CD14-positive monocyte (primary cell): ENCODE measurements around the gene BCL2A1. TPM values are rescaled to one million over a fixed set of nuclear protein-coding genes. Genes with fewer than 3 reads are reported as not detected.

ENCODE experiments used
- DNase-seq, 3 donors: peaks; one replicate each; pipeline ENCODE4 v3.0.0-alpha.2; 2011 to 2022
- H2AFZ ChIP-seq: 2 replicates; pipeline ENCODE4 v1.6.0; 2012; ENCODE audit warnings: mild to moderate bottlenecking, low read depth, low read length, inconsistent platforms; ENCODE audit not compliant: insufficient read depth, poor library complexity, severe bottlenecking
- H3K27ac ChIP-seq, 2 donors: 1 replicate in 1 of 2; 2 replicates in 1 of 2; pipeline ENCODE4 v1.5.1; 2012 to 2013; ENCODE audit warnings: low read length in 2 of 2, control low read depth in 1 of 2, inconsistent platforms in 1 of 2, low read depth in 1 of 2, mild to moderate bottlenecking in 1 of 2
- H3K27me3 ChIP-seq, 2 donors: one replicate each; pipeline versions ENCODE4 v1.6.0 to v1.6.1; 2011 to 2013; ENCODE audit warnings: low read length in 2 of 2; ENCODE audit not compliant: control insufficient read depth in 2 of 2, insufficient read depth in 2 of 2
- H3K36me3 ChIP-seq, 2 donors: replicated peaks in 1 of 2; 1 replicate in 1 of 2; 2 replicates in 1 of 2; pipeline versions ENCODE4 v1.5.1 to v1.6.1; 2012 to 2013; ENCODE audit warnings: low read length in 2 of 2, control low read depth in 1 of 2, inconsistent platforms in 1 of 2, mild to moderate bottlenecking in 1 of 2; ENCODE audit not compliant: insufficient read depth in 2 of 2, control insufficient read depth in 1 of 2
- H3K4me1 ChIP-seq, 2 donors: 1 replicate in 1 of 2; 2 replicates in 1 of 2; pipeline versions ENCODE4 v1.5.1 to v1.6.1; 2012 to 2013; ENCODE audit warnings: low read length in 2 of 2, control low read depth in 1 of 2, inconsistent platforms in 1 of 2, mild to moderate bottlenecking in 1 of 2, moderate library complexity in 1 of 2; ENCODE audit not compliant: insufficient read depth in 2 of 2, control insufficient read depth in 1 of 2
- H3K4me2 ChIP-seq: replicated peaks from 2 replicates; pipeline ENCODE3; 2012; ENCODE audit warnings: low read length, moderate library complexity, mild to moderate bottlenecking; ENCODE audit not compliant: poor library complexity, severe bottlenecking; ENCODE audit errors: extremely low read depth
- H3K4me3 ChIP-seq, 3 experiments: fragments of 200-600 bp in 1 of 3; sonication (generic) in 1 of 3; replicated peaks in 1 of 3; 1 replicate in 2 of 3; 2 replicates in 1 of 3; pipeline ENCODE4 v1.5.1; 2011 to 2013; ENCODE audit warnings: low read length in 3 of 3, mild to moderate bottlenecking in 3 of 3, control low read depth in 2 of 3, low read depth in 2 of 3, inconsistent platforms in 1 of 3, moderate library complexity in 1 of 3
- H3K79me2 ChIP-seq: 2 replicates; pipeline ENCODE4 v1.6.0; 2012; ENCODE audit warnings: mild to moderate bottlenecking, control low read depth, inconsistent platforms, low read length, moderate library complexity; ENCODE audit not compliant: insufficient read depth
- H3K9ac ChIP-seq: 2 replicates; pipeline ENCODE4 v1.6.0; 2017; ENCODE audit warnings: low read length, mild to moderate bottlenecking; ENCODE audit not compliant: insufficient read depth, poor library complexity, severe bottlenecking
- H3K9me3 ChIP-seq, 2 donors: replicated peaks in 1 of 2; 1 replicate in 1 of 2; 2 replicates in 1 of 2; pipeline versions ENCODE4 v1.5.1 to v1.6.1; 2012 to 2013; ENCODE audit warnings: low read length in 2 of 2, control low read depth in 1 of 2; ENCODE audit not compliant: control insufficient read depth in 1 of 2, insufficient read depth in 1 of 2
- H4K20me1 ChIP-seq: 2 replicates; pipeline ENCODE4 v1.6.0; 2012; ENCODE audit warnings: mild to moderate bottlenecking, low read length, control low read depth, moderate library complexity; ENCODE audit not compliant: insufficient read depth
- H3K27ac Mint-ChIP-seq, 7 donors: one replicate each; pipeline ENCODE4 v1.8.0; 2020; ENCODE audit warnings: mild to moderate bottlenecking in 7 of 7, mixed read lengths in 7 of 7, moderate library complexity in 6 of 7, inconsistent platforms in 2 of 7
- H3K27me3 Mint-ChIP-seq, 3 donors: one replicate each; pipeline ENCODE4 v1.8.0; 2021 to 2022; ENCODE audit warnings: low read depth in 3 of 3, mild to moderate bottlenecking in 3 of 3, mixed read lengths in 3 of 3, moderate library complexity in 3 of 3, inconsistent platforms in 1 of 3
- H3K36me3 Mint-ChIP-seq, 2 donors: one replicate each; pipeline ENCODE4 v1.8.0; 2020; ENCODE audit warnings: mixed read lengths in 2 of 2, inconsistent platforms in 1 of 2, mild to moderate bottlenecking in 1 of 2
- H3K4me1 Mint-ChIP-seq: one replicate; pipeline ENCODE4 v1.8.0; 2020; ENCODE audit warnings: mild to moderate bottlenecking, mixed read lengths
- H3K4me3 Mint-ChIP-seq, 2 donors: one replicate each; pipeline ENCODE4 v1.8.0; 2020; ENCODE audit warnings: mild to moderate bottlenecking in 2 of 2, mixed read lengths in 2 of 2, moderate library complexity in 1 of 2
- H3K9me3 Mint-ChIP-seq, 7 donors: one replicate each; pipeline ENCODE4 v1.8.0; 2020 to 2022; ENCODE audit warnings: mixed read lengths in 7 of 7, mild to moderate bottlenecking in 6 of 7, moderate library complexity in 6 of 7, inconsistent platforms in 2 of 7
- WGBS: methylation state at CpG from one replicate; pipeline ENCODE4 v1.1.5; 2013; ENCODE audit warnings: missing lambda C conversion rate; ENCODE audit not compliant: insufficient coverage; 5-methylcytosine and 5-hydroxymethylcytosine counted together
- intact Hi-C, 2 donors: fragments of 100-400 bp; cut with micrococcal nuclease; formaldehyde crosslinking; loops; one replicate each; pipeline versions ENCODE4 v1.15.0 to v1.15.1; 2023
- polyA plus RNA-seq, 3 donors: library from polyadenylated mRNA; depleted of rRNA in 1 of 3; unstranded in 2 of 3; stranded (reverse) in 1 of 3; fragments of 300-500 nt in 2 of 3; fragments of >200 nt in 1 of 3; fragmentation: Illumina TruSeq in 2 of 3; gene quantifications; 1 replicate in 2 of 3; 2 replicates in 1 of 3; pipeline ENCODE4 v1.2.3, GENCODE V29; 2012 to 2021
- TF ChIP-seq, protein P1 (sequence below): fragments of 200-600 bp; IDR thresholded peaks from one replicate; pipeline ENCODE4 v1.8.0; 2022; ENCODE audit warnings: antibody characterized with exemption, mild to moderate bottlenecking

BCL2A1 gene
- polyA plus RNA-seq, 3 donors: 277 to 465 (median 350) TPM

DNA sequence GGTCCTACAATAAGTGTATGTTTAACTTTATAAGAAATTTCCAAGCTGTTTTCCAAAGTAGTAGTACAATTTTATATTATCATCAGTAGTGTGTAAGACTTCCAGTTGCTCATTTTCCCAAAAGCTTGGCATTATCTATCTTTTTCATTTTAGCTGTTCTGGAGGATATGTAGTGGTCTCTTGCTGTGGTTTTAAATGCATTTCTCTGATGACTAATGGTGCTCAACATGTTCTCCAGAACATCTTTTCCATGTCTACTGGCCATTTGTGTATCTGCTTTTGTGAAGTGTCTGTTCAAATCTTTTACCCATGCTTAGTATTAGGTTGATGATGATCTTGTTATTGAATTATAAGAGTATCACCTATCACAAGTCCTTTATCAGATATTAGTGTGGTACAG, 13.3 kb downstream of the BCL2A1 start:
- no peaks in the 10 kb centered on the region for H3K36me3 ChIP-seq
- H3K4me3 ChIP-seq: no peak overlapping the region
- no peaks in the 10 kb centered on the region for H3K27me3 ChIP-seq
- H3K9me3 Mint-ChIP-seq: peaks cover 0 to 6% (median 3%) of the 10 kb centered on the region in 7 donors
- no peak overlapping the region for H3K27ac ChIP-seq
- peaks cover 59% of the 10 kb centered on the region for H3K4me1 Mint-ChIP-seq
- H3K4me1 ChIP-seq: peaks cover 66 to 70% of the 10 kb centered on the region in 2 donors
- peaks cover 6% of the 10 kb centered on the region for H3K79me2 ChIP-seq
- peaks cover 4% of the 10 kb centered on the region for H4K20me1 ChIP-seq
- no peak overlapping the region for H2AFZ ChIP-seq
- no peak overlapping the region for H3K4me3 Mint-ChIP-seq
- DNase-seq: no peak
- H3K9me3 ChIP-seq: peaks cover 0 to 3% of the 10 kb centered on the region in 2 donors
- intact Hi-C loops: no loop called here
- TF ChIP-seq, protein P1, sequence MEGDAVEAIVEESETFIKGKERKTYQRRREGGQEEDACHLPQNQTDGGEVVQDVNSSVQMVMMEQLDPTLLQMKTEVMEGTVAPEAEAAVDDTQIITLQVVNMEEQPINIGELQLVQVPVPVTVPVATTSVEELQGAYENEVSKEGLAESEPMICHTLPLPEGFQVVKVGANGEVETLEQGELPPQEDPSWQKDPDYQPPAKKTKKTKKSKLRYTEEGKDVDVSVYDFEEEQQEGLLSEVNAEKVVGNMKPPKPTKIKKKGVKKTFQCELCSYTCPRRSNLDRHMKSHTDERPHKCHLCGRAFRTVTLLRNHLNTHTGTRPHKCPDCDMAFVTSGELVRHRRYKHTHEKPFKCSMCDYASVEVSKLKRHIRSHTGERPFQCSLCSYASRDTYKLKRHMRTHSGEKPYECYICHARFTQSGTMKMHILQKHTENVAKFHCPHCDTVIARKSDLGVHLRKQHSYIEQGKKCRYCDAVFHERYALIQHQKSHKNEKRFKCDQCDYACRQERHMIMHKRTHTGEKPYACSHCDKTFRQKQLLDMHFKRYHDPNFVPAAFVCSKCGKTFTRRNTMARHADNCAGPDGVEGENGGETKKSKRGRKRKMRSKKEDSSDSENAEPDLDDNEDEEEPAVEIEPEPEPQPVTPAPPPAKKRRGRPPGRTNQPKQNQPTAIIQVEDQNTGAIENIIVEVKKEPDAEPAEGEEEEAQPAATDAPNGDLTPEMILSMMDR: no peak
- H3K4me2 ChIP-seq: no peak overlapping the region
- peaks cover 14 to 27% of the 10 kb centered on the region in 2 donors for H3K36me3 Mint-ChIP-seq
- no peak overlapping the region for H3K27ac Mint-ChIP-seq
- no peaks in the 10 kb centered on the region for H3K27me3 Mint-ChIP-seq
- no peak overlapping the region for H3K9ac ChIP-seq

GRCh38 chr15:79956354-79956939, 14.5 kb downstream of the BCL2A1 start:
- DNase-seq: no peak
- Histone ChIP-seq H3K79me2 (no peaks in the 10 kb centered on the region), H3K9ac (no peak overlapping the region), H2AFZ (peak overlapping the region; percentile 30), H3K27ac (peak overlapping the region in 1 of 2 donors; percentile 93), H3K27me3 (no peaks in the 10 kb centered on the region), H3K9me3 (no peaks in the 10 kb centered on the region), H4K20me1 (no peaks in the 10 kb centered on the region), H3K4me3 (no peak overlapping the region), H3K4me1 (peaks cover 66 to 70% of the 10 kb centered on the region in 2 donors), H3K4me2 (no peak overlapping the region), H3K36me3 (no peaks in the 10 kb centered on the region)
- Mint-ChIP-seq H3K36me3 (peaks cover 11 to 20% of the 10 kb centered on the region in 2 donors), H3K27ac (peak overlapping the region in 6 of 7 donors; percentile 13 to 87 (median 64)), H3K27me3 (peaks cover 0 to 2% (median 0%) of the 10 kb centered on the region in 3 donors), H3K4me3 (no peak overlapping the region), H3K4me1 (peaks cover 59% of the 10 kb centered on the region), H3K9me3 (peaks cover 0 to 3% (median 0%) of the 10 kb centered on the region in 7 donors)
- WGBS: 83% methylated on average over 1 of the region's 4 CpGs
- TF ChIP-seq, protein P1: no peak
- intact Hi-C loops: no loop called here
